Esophagus muscularis mucosa (tissue), 4 donors: ENCODE measurements around the gene IFI6. TPM values are rescaled to one million over a fixed set of nuclear protein-coding genes. Genes with fewer than 3 reads are reported as not detected.

Source experiments
- DNase-seq: peaks from one replicate; pipeline ENCODE4 v3.0.0-alpha.2; 2017; ENCODE audit errors: extremely low spot score
- H3K27ac ChIP-seq, 4 donors: fragments of 200-600 bp; sonication (generic); replicated peaks in 1 of 4; 1 replicate in 3 of 4; 2 replicates in 1 of 4; pipeline ENCODE4 v1.5.1; 2016 to 2019; ENCODE audit warnings: mild to moderate bottlenecking in 1 of 4
- H3K27me3 ChIP-seq, 4 donors: fragments of 200-600 bp; sonication (generic); one replicate each; pipeline versions ENCODE4 v1.5.1 to v1.6.0; 2016 to 2019
- H3K36me3 ChIP-seq, 4 donors: fragments of 200-600 bp; sonication (generic); one replicate each; pipeline ENCODE4 v1.5.1; 2016 to 2019
- H3K4me1 ChIP-seq, 4 donors: fragments of 200-600 bp; sonication (generic); one replicate each; pipeline ENCODE4 v1.5.1; 2016 to 2019
- H3K4me3 ChIP-seq, 4 donors: fragments of 200-600 bp; sonication (generic); 1 replicate in 2 of 4; 2 replicates in 2 of 4; pipeline ENCODE4 v1.5.1; 2016 to 2019; ENCODE audit warnings: mild to moderate bottlenecking in 4 of 4, moderate library complexity in 1 of 4
- H3K9me3 ChIP-seq, 4 donors: fragments of 200-600 bp; sonication (generic); 1 replicate in 3 of 4; 2 replicates in 1 of 4; pipeline ENCODE4 v1.5.1; 2016 to 2019
- CTCF ChIP-seq, 3 experiments: fragments of 200-600 bp in 2 of 3; fragments of 450-650 bp in 1 of 3; sonication (generic) in 2 of 3; IDR thresholded peaks; one replicate each; pipeline ENCODE4 v1.5.1; 2017 to 2019; ENCODE audit warnings: antibody characterized with exemption in 3 of 3, mild to moderate bottlenecking in 2 of 3, moderate library complexity in 1 of 3
- EP300 ChIP-seq: sonication (generic); formaldehyde crosslinking; IDR thresholded peaks from one replicate; pipeline ENCODE4 v1.6.1; 2017; ENCODE audit warnings: antibody characterized with exemption
- POLR2A ChIP-seq: fragments of 450-650 bp; IDR thresholded peaks from one replicate; pipeline ENCODE4 v1.6.1; 2017; ENCODE audit warnings: antibody characterized with exemption, moderate library complexity, mild to moderate bottlenecking, low read depth
- POLR2AphosphoS5 ChIP-seq, 2 donors: sonication (generic); formaldehyde crosslinking; IDR thresholded peaks; one replicate each; pipeline ENCODE4 v1.6.1; 2017; ENCODE audit warnings: antibody characterized with exemption in 2 of 2
- WGBS: methylation state at CpG from one replicate; pipeline ENCODE4 v1.1.5; 2018; 5-methylcytosine and 5-hydroxymethylcytosine counted together
- intact Hi-C: fragments of 100-400 bp; cut with DNase I; formaldehyde crosslinking; loops from one replicate; pipeline ENCODE4 v1.15.1; 2023
- total RNA-seq, 4 donors: library from RNA; depleted of rRNA; stranded (reverse); fragments of >200 nt; gene quantifications; one replicate each; pipeline versions ENCODE4 v1.1.0 to v1.2.1, GENCODE V29; 2016

Gene IFI6
- total RNA-seq, 4 donors from 2014 or later = 33.2 to 86.3 (median 70.2) TPM

- 86% methylated on average over 5 of the region's 5 CpGs for WGBS
- TF ChIP-seq POLR2AphosphoS5 (IDR thresholded peaks at IDR 0.05) (no peak), EP300 (no peak), CTCF (IDR thresholded peaks at IDR 0.05) (no peak), POLR2A (no peak)
- no peak overlapping the region for H3K4me3 ChIP-seq
- intact Hi-C loops = no loop called here
- DNase-seq = no peak
- no peaks in the 10 kb centered on the region for H3K27me3 ChIP-seq
- H3K4me1 ChIP-seq = peaks cover 47 to 51% (median 50%) of the 10 kb centered on the region in 4 donors
- H3K9me3 ChIP-seq = no peaks in the 10 kb centered on the region
- H3K27ac ChIP-seq = peak overlapping the region in 1 of 4 donors; percentile 41
- H3K36me3 ChIP-seq = no peaks in the 10 kb centered on the region
These were observed 19.7 kb downstream of the IFI6 start for GRCh38 chr1:27652111-27652864.

- H3K4me1 ChIP-seq = peaks cover 35 to 40% (median 39%) of the 10 kb centered on the region in 4 donors
- no peak for DNase-seq
- TF ChIP-seq EP300 (no peak), POLR2AphosphoS5 (IDR thresholded peaks at IDR 0.05) (peak; percentile 15 to 21)
- intact Hi-C loops = no loop called here
- peak overlapping the region; percentile 46 to 62 (median 50) for H3K27ac ChIP-seq
- H3K4me3 ChIP-seq = no peak overlapping the region
- 28% methylated on average over 7 of the region's 7 CpGs for WGBS
- H3K9me3 ChIP-seq = no peaks in the 10 kb centered on the region
- no peaks in the 10 kb centered on the region for H3K27me3 ChIP-seq
- no peaks in the 10 kb centered on the region for H3K36me3 ChIP-seq
These were observed 21.3 kb downstream of the IFI6 start for GRCh38 chr1:27650539-27651175.

- H3K4me1 ChIP-seq = peaks cover 30 to 35% (median 34%) of the 10 kb centered on the region in 4 donors
- intact Hi-C loops = no loop called here
- no peaks in the 10 kb centered on the region for H3K9me3 ChIP-seq
- WGBS = 14% methylated on average over 1 of the region's 1 CpG
- TF ChIP-seq POLR2AphosphoS5 (IDR thresholded peaks at IDR 0.05) (no peak), POLR2A (no peak)
- H3K27ac ChIP-seq = peak overlapping the region; percentile 46 to 62 (median 50)
- DNase-seq = no peak
- H3K27me3 ChIP-seq = no peaks in the 10 kb centered on the region
- no peak overlapping the region for H3K4me3 ChIP-seq
- no peaks in the 10 kb centered on the region for H3K36me3 ChIP-seq
These were observed 21.8 kb downstream of the IFI6 start for GRCh38 chr1:27650171-27650538.

GRCh38 chr1:27649306-27649635 is 22.7 kb downstream of the IFI6 start:
- no peaks in the 10 kb centered on the region for H3K36me3 ChIP-seq
- DNase-seq = no peak
- intact Hi-C loops = no loop called here
- H3K4me3 ChIP-seq = no peak overlapping the region
- H3K4me1 ChIP-seq = peaks cover 29 to 33% (median 31%) of the 10 kb centered on the region in 4 donors
- TF ChIP-seq CTCF (IDR thresholded peaks at IDR 0.05) (no peak), POLR2A (no peak), POLR2AphosphoS5 (IDR thresholded peaks at IDR 0.05) (no peak), EP300 (no peak)
- no peaks in the 10 kb centered on the region for H3K27me3 ChIP-seq
- 88% methylated on average over 11 of the region's 11 CpGs for WGBS
- H3K9me3 ChIP-seq = no peaks in the 10 kb centered on the region
- H3K27ac ChIP-seq = no peak overlapping the region

GRCh38 chr1:27648602-27649305 is 23.2 kb downstream of the IFI6 start:
- Histone ChIP-seq H3K27ac (no peak overlapping the region), H3K36me3 (no peaks in the 10 kb centered on the region), H3K9me3 (no peaks in the 10 kb centered on the region), H3K4me1 (peaks cover 31 to 37% (median 35%) of the 10 kb centered on the region in 4 donors), H3K27me3 (no peaks in the 10 kb centered on the region), H3K4me3 (no peak overlapping the region)
- intact Hi-C loops = no loop called here
- 59% methylated on average over 6 of the region's 6 CpGs for WGBS
- no peak for DNase-seq
- TF ChIP-seq POLR2A (no peak), EP300 (no peak), CTCF (IDR thresholded peaks at IDR 0.05) (no peak), POLR2AphosphoS5 (IDR thresholded peaks at IDR 0.05) (no peak)
